ENCODE data around the gene MACO1.
"Not testable (repeated sequence)": the region's sequence is repeated elsewhere in the genome, so short reads cannot be mapped to it uniquely, and the experiment has no call there.

MACO1 gene, protein sequence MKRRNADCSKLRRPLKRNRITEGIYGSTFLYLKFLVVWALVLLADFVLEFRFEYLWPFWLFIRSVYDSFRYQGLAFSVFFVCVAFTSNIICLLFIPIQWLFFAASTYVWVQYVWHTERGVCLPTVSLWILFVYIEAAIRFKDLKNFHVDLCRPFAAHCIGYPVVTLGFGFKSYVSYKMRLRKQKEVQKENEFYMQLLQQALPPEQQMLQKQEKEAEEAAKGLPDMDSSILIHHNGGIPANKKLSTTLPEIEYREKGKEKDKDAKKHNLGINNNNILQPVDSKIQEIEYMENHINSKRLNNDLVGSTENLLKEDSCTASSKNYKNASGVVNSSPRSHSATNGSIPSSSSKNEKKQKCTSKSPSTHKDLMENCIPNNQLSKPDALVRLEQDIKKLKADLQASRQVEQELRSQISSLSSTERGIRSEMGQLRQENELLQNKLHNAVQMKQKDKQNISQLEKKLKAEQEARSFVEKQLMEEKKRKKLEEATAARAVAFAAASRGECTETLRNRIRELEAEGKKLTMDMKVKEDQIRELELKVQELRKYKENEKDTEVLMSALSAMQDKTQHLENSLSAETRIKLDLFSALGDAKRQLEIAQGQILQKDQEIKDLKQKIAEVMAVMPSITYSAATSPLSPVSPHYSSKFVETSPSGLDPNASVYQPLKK

DNA sequence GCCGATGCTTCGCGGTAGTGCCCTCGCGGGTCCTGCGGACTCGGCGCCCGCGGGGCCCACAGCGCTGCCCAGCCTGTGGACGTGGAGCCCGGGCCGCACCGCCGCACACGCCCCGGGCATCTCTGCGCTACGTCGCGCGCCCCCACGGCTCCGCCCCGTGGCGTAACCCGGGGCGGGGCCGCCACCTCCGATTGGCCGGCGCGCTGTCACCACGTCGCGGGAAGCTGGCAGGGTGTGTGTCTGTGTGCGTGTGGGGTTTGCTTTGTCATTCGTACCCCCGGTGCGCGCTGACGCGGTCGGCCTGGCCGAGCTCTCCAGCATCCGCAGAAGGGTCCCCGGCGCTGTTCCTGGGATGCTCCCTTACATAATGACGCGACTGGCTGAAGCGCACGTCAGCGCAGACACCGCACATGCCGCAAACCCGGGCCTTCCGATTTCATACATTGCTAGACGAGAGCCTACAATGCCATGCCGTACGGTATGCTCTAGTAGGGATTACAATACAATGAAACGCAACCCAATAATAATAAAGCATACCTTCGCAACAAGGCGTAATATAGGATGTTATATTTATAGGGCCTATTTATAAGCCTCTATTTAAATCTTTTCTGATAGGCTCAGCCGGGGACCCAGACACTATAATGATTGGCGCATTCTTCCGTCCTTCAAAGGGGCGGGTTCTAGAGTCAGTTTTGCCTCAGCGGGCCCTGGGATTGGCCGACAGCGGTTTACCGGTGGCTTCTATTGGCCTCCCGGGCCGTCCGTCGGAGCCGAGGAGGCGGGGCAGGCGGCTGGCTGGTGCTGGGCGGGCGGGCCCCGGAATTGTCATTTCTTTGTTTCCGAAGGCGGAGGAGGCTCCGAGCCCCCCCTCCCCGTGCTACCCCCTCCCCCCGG lies at the start of gene MACO1:
Gene MACO1, plus strand, starts transcription at position 825 of the 894 bp plus-strand sequence. CDS start 202 bp downstream, outside the sequence.
- Mint-ChIP-seq H3K9me3 (no peaks in the 10 kb centered on the region), H3K36me3 (no peaks in the 10 kb centered on the region), H3K4me1 (peaks cover 46% of the 10 kb centered on the region), H3K27me3 (no peaks in the 10 kb centered on the region), H3K27ac (peak within 1 kb of the TSS; percentile 100), H3K4me3 (peak within 1 kb of the TSS; percentile 97)

DNA sequence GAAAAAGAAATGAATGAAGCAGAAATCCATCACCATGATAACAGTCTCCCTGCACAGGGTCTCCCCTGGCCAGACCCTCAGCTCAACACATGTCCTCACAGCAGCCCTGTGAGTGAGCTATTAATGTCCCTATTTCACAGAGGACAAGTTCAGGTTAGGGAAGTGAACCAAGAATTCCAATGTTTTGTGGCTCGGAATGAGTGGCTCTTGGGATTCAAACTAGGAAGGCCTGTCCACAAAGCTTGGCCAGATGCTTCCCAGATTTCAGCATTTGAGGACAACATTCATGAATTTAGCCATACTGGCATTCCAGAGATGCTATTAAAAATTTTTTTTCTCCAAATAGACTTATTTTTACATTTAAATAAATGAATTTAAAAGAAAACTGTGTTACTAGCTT lies 48.2 kb upstream of the MACO1 start:
- not testable (repeated sequence) for H3K9me3 Mint-ChIP-seq, H3K4me1 Mint-ChIP-seq, H3K27ac Mint-ChIP-seq, H3K27me3 Mint-ChIP-seq, H3K4me3 Mint-ChIP-seq, H3K36me3 Mint-ChIP-seq

DNA sequence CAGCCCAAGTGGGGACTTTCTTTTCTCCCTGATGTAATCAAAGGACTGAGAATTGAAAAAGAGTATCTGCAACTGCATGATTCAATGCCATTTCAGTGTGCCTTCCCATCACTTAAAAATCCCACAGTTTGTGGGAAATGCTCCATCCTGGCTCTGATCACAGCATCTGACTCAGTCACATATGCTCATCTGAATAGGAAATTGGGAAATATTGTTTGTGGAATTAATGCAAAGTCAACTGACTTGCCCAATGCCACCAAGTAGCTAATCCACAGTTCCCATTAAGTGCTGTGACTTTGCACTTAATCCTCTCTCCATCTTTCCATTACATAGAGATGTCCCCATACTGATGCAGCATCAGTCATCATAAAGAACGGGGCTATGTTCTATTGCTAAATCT lies 47.6 kb upstream of the MACO1 start:
- not testable (repeated sequence) for H3K27me3 Mint-ChIP-seq, H3K4me3 Mint-ChIP-seq, H3K9me3 Mint-ChIP-seq, H3K4me1 Mint-ChIP-seq, H3K27ac Mint-ChIP-seq, H3K36me3 Mint-ChIP-seq

DNA sequence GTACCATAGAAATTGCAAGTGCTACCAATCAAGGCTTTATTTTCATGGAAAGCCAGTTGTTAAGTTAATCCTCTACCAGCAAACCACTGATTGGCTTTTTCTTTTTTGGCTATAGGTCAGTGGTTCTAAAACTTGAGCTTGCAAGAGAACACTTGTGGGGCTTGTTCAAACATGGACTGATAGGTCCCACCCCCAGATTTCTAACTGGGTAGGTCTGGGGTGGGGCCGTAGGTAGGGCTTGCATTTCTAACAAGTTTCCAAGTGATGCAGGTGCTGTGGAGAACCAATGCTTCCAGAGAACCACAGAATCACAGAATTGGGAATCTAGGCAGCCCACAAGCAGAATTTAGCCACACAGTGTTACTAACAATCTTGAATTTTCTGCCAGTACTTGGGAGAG lies 46.8 kb upstream of the MACO1 start:
- not testable (repeated sequence) for H3K4me3 Mint-ChIP-seq, H3K4me1 Mint-ChIP-seq, H3K27me3 Mint-ChIP-seq, H3K36me3 Mint-ChIP-seq, H3K27ac Mint-ChIP-seq, H3K9me3 Mint-ChIP-seq

DNA sequence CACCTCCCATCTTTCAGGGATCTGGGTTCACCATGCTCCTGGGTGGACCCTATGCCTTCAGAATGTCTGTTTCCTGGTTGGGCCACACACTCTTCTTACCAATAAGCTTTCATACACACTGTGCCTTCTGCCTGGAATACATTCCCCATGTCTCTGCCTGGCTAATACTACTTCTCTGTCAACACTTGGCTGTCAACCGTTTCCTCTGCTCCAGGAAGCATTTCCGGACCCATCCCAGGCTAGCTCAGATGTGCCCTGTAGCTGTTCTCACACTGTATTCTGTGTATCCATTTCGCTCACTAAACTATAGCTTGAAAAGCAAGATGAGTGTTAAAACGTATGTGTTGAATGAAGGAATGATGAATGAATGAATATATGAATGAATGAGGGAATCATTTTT lies 43.6 kb upstream of the MACO1 start:
- H3K4me3 Mint-ChIP-seq, result not testable (repeated sequence)

DNA sequence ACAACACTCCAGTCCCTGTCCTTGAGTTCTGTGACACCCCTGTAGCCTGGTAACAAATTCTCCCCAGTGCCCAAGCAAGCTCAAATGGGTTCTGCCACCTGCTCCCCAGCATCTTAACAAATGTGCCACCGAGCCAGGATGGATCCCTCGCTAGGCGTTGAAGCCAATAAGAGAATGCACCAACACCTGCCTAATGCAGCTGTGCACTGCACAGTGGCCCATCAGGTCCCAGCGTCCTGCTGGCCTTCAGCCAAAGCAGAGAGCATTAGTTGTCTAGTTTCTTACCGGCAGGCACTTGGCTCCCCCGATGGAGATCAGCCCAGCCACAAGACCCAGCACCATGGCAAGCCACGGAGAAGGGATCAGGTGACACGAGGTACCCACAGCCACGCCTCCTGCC lies 42.0 kb upstream of the MACO1 start:
- H3K9me3 Mint-ChIP-seq, H3K4me1 Mint-ChIP-seq, H3K4me3 Mint-ChIP-seq, H3K27ac Mint-ChIP-seq, H3K36me3 Mint-ChIP-seq, H3K27me3 Mint-ChIP-seq: not testable (repeated sequence)

More for the DNA sequence above, 43.6 kb upstream of the MACO1 start:
- not testable (repeated sequence) for H3K27ac Mint-ChIP-seq, H3K9me3 Mint-ChIP-seq, H3K4me1 Mint-ChIP-seq, H3K36me3 Mint-ChIP-seq, H3K27me3 Mint-ChIP-seq

DNA sequence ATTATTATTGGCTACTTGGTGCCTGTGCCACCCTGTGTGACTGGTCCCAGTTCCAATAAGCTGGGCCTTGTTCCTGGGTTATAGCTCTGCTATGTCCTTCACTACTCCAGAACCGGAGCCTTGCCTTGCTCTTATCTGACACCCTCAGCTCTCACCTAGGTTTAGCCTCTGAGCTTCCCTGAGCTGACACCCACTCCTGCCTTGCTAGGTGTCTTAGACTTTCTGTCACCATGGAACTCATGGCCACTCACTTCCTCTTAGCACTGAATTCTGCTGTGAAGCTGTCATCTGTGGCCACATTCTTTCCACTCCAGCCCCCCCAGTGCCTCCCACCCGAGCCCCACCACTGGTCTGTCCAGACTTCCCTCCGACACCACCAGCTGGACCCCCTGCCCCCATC lies 41.0 kb upstream of the MACO1 start:
- H3K27ac Mint-ChIP-seq, H3K4me3 Mint-ChIP-seq, H3K27me3 Mint-ChIP-seq, H3K4me1 Mint-ChIP-seq, H3K36me3 Mint-ChIP-seq, H3K9me3 Mint-ChIP-seq: not testable (repeated sequence)

DNA sequence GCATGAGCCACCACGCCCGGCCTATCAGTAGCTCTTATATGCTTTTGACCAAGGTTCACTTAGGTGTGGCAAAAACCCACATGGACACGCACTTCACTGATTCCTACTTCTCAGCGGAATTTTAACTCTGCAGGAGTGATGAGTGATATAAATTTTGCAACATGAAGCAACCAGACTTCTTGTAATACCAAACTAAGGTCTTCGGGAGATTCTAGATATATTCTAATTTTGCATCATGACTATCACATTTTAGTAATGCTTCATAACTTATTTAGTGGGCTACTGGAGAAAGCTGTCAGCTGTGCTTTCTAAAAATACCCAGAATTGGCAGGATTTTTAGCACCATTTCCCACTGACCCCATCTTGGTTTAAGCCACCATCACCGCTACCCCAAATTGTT lies 37.9 kb upstream of the MACO1 start:
- no peak overlapping the region for H3K27ac Mint-ChIP-seq
- no peaks in the 10 kb centered on the region for H3K27me3 Mint-ChIP-seq
- H3K4me1 Mint-ChIP-seq, result no peaks in the 10 kb centered on the region
- H3K4me3 Mint-ChIP-seq, result no peak overlapping the region
- H3K36me3 Mint-ChIP-seq, result no peaks in the 10 kb centered on the region
- H3K9me3 Mint-ChIP-seq, result no peaks in the 10 kb centered on the region

DNA sequence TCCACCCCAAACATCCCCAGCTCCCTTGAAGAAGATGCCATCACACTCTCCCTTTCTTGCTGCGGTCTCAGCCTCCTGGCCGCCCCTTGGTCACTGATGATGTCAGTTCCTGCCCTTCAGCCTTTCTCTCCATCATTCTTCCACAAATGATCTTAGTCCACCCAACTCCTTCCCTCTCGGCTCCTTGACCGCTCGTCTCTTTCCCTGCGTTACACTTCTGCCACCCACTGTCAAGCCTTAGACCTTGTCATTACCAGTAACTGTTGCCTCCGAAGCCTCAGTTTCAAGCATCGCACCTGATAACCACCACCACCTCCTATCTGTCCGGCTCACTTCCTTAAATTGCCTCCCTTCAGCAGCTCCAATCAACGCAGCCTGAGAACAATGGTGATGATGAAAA lies 33.1 kb upstream of the MACO1 start:
- H3K4me3 Mint-ChIP-seq, result not testable (repeated sequence)

DNA sequence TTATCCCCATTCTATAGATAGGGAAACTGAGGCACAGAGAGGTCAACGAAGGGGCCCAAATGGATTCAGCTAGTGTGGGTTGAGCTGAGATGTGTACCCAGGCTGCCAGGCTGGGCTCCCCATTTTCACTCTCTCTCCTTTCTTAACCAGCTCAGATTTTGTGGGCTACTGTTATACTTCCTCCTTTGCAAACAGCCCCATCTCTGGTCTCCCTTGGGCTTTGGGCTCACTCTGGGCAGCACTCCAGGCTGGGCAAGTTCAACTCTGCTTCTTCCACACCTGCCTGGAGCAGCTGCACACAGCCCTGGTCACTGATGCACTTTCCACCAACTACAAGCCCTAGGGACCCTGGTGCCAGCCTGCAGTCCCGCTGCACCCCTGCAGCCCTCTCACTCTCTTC lies 32.6 kb upstream of the MACO1 start:
- H3K4me1 Mint-ChIP-seq, H3K27me3 Mint-ChIP-seq, H3K4me3 Mint-ChIP-seq, H3K36me3 Mint-ChIP-seq, H3K27ac Mint-ChIP-seq, H3K9me3 Mint-ChIP-seq: not testable (repeated sequence)

More for the DNA sequence above, 33.1 kb upstream of the MACO1 start:
- not testable (repeated sequence) for H3K27ac Mint-ChIP-seq, H3K27me3 Mint-ChIP-seq, H3K4me1 Mint-ChIP-seq, H3K9me3 Mint-ChIP-seq, H3K36me3 Mint-ChIP-seq

DNA sequence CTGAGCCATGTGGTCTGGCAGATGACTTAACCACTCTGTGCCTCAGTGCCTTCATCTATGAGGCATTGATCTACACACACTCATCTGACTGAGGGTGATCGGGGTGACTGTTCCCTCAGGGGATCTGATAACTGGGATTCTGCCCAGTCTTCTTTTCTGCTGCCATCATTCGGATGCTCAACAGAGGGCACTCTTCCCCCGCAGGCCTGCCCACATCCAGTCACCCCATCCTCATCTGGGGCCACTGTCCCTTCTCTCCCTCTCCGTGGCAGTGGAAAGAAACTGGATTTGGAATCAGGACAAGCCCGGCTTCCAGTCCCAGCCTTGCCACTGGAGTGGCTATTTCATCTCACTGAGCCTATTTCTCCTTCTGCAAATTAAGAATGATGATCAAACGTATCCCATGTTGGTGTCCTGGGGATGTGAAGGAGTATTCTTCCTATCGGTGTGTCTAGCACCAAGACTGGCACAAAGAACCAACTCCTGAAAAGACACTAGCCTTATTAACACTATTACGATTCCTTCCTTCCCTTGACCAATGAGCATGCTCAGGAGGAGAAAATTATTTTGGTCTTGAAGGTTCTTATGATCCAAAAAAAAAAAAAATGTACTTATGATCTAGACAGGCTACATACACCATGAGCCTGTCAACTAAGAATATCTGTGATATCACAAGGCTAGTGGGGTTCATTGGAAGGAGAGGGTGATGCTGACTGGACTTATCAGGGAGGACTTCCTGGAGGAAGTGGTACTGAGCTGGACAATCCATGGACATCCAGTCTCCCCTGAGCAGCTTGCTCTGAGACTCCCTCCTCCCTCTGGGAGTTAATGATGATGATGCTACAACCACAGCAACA lies 27.5 kb upstream of the MACO1 start:
- not testable (repeated sequence) for H3K4me1 Mint-ChIP-seq, H3K27me3 Mint-ChIP-seq, H3K36me3 Mint-ChIP-seq, H3K27ac Mint-ChIP-seq, H3K4me3 Mint-ChIP-seq, H3K9me3 Mint-ChIP-seq

DNA sequence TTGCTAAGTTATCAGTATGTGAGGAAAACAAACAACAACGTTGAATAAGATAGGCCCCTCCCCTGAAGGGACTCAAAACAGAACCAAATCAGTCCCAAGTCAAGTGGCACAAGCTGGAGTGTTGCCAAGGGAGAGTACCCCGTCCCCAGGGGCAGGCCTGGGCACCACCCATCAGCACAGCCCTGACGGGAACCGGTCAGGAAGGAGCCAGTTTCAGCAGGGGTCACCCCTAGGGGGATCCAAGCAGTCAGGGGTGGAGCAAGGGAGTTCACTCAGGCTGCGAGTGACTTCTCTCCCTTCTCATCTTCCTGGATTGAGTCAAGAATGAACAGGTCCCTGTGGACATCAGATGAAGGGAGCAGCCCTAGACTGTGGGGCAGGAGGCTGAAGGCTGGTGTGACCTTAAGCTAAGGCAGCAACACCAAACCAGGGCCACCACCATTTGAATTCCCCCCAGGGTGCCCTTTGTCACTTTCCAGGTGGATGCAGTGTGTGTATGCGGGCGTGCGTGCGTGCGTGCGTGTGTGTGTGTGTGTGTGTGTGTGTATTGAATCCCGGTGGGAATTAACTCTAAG lies 24.9 kb upstream of the MACO1 start:
- not testable (repeated sequence) for H3K9me3 Mint-ChIP-seq, H3K36me3 Mint-ChIP-seq, H3K4me3 Mint-ChIP-seq, H3K27me3 Mint-ChIP-seq, H3K4me1 Mint-ChIP-seq, H3K27ac Mint-ChIP-seq

DNA sequence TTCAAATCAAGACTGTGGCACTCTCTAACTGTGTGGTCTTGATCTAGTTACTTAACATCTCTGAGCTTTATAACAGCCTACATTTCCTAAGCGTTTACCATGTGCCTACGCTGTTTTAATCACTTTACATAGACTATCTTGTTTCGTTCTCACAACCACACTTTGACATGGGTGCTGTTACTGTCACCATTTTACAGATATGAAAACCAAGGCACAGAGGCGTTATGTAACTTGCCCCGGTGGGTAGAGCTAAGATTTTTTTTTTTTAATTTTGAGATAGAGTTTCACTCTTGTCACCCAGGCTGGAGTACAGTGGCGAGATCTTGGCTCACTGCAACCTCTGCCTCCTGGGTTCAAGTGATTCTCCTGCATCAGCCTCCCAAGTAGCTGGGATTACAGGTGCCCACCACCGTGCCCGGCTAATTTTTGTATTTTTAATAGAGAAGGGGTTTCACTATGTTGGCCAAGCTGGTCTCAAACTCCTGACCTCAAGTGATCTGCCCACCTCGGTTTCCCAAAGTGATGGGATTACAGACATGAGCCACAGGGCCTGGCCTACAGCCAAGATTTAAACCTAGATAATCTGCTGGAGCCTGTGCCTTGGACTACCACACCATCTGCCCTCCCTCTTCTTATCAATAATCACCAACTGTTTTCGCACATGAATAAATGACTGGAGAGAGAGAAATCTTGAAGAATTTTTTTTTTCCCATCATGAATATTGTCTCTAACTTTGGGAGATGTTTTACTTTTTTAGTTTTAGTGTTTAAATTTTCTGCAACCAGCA lies 20.9 kb upstream of the MACO1 start:
- not testable (repeated sequence) for H3K27me3 Mint-ChIP-seq, H3K27ac Mint-ChIP-seq, H3K4me3 Mint-ChIP-seq, H3K36me3 Mint-ChIP-seq, H3K4me1 Mint-ChIP-seq, H3K9me3 Mint-ChIP-seq

DNA sequence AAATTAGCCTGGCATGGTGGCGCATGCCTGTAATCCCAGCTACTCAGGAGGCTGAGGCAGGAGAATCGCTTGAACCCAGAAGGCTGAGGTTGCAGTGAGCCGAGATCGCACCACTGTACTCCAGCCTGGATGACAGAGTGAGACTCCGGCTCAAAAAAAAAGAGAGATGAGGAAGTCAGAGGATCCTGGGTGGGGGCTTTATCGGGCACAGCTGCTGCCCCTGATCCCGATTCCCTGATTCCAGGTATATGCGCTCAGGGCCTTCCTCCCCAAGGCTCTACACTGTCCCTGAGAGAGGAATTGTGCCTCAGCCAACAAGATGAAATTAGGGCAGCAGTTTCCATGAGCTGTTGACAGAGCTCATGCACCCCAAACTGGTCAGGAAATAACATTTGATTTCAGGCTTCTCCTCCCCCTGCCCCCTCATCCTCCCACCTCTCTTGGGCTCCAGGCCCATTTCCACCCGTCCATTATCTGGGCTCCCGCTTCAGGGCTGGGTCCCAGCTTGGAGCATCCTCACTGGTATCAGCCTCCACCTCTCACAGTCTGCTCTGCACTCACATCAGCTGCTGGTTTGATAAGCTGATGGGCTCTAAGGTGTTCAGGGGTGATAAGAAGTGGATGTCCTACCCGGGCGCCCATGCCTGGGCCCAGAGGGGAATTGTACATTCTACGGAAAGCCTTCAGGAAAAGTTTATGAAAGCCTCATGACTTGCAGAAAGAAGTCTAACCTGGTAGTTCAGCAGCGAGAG lies 17.6 kb upstream of the MACO1 start:
- H3K4me1 Mint-ChIP-seq, H3K27me3 Mint-ChIP-seq, H3K36me3 Mint-ChIP-seq, H3K9me3 Mint-ChIP-seq, H3K4me3 Mint-ChIP-seq, H3K27ac Mint-ChIP-seq: not testable (repeated sequence)

Measured in activated naive CD4-positive, alpha-beta T cell treated with anti-CD3 and anti-CD28 coated beads, Interleukin-2, amount 50 U/mL, for 24 hours (primary cell).